Endothelial cell of umbilical vein (primary cell): ENCODE measurements around the gene ARHGAP15. TPM values are rescaled to one million over a fixed set of nuclear protein-coding genes. Genes with fewer than 3 reads are reported as not detected.

Source experiments
- BruUV-seq: library from RNA; stranded (reverse); fragments of 400-500 nt; replicated peaks from 2 replicates; lab custom pipeline; 2021; lab: Mats Ljungman, UMichigan
- CTCF ChIA-PET: fragments of 300-600, 350-600 bp; sonication (Branson Sonifier 250); formaldehyde crosslinking; loops from one replicate; lab custom pipeline; 2021; ENCODE audit warnings: antibody characterized with exemption, inconsistent platforms; lab: Charles Lee
- POLR2A ChIA-PET: fragments of 300-600, 350-600 bp; sonication (Branson Sonifier 250); formaldehyde crosslinking; loops from one replicate; lab custom pipeline; 2021; ENCODE audit warnings: antibody characterized with exemption, inconsistent platforms; lab: Charles Lee
- DNase-seq: peaks from one replicate; pipeline ENCODE4 v3.0.0-alpha.2; 2011; ENCODE audit warnings: low read depth, low spot score
- FAIRE-seq: peaks from 2 replicates; lab custom pipeline; 2011; peaks lifted over from hg19 to GRCh38; lab: Jason Lieb, UNC
- H2AFZ ChIP-seq: 2 replicates; pipeline ENCODE4 v1.6.0; 2012; ENCODE audit warnings: low read depth, low read length, control low read depth, inconsistent platforms
- H3K27ac ChIP-seq: 2 replicates; pipeline ENCODE4 v1.5.1; 2011; ENCODE audit warnings: low read depth, mild to moderate bottlenecking, control low read depth, low read length, moderate library complexity; ENCODE audit not compliant: insufficient read depth
- H3K27me3 ChIP-seq, 2 experiments: 2 replicates each; pipeline versions ENCODE4 v1.6.0 to v1.6.1; 2011; ENCODE audit warnings: low read length in 2 of 2, mixed read lengths in 1 of 2; ENCODE audit not compliant: control insufficient read depth in 2 of 2, insufficient read depth in 2 of 2
- H3K36me3 ChIP-seq, 2 experiments: 2 replicates in 1 of 2; 3 replicates in 1 of 2; pipeline ENCODE4 v1.5.1; 2011; ENCODE audit warnings: low read length in 2 of 2, mild to moderate bottlenecking in 1 of 2, moderate library complexity in 1 of 2; ENCODE audit not compliant: control insufficient read depth in 2 of 2, insufficient read depth in 2 of 2; ENCODE audit errors: extremely low read depth in 1 of 2
- H3K4me1 ChIP-seq: 3 replicates; pipeline ENCODE4 v1.5.1; 2011; ENCODE audit warnings: mild to moderate bottlenecking, low read length; ENCODE audit not compliant: control insufficient read depth, insufficient read depth; ENCODE audit errors: extremely low read depth
- H3K4me2 ChIP-seq: 2 replicates; pipeline ENCODE4 v1.6.1; 2011; ENCODE audit warnings: low read length, control low read depth, mixed read lengths; ENCODE audit not compliant: insufficient read depth
- H3K4me3 ChIP-seq, 3 experiments: fragments of 200-600 bp in 1 of 3; sonication (generic), shearing (Covaris generic) in 1 of 3; replicated peaks in 1 of 3; 2 replicates each; pipeline ENCODE4 v1.5.1; 2011 to 2016; ENCODE audit warnings: control low read depth in 3 of 3, low read length in 3 of 3, mild to moderate bottlenecking in 2 of 3, inconsistent platforms in 1 of 3, low read depth in 1 of 3, moderate library complexity in 1 of 3; ENCODE audit not compliant: insufficient read depth in 1 of 3
- H3K79me2 ChIP-seq: 2 replicates; pipeline ENCODE4 v1.6.0; 2012; ENCODE audit warnings: low read length, inconsistent platforms; ENCODE audit not compliant: control insufficient read depth, insufficient read depth
- H3K9ac ChIP-seq: replicated peaks from 2 replicates; pipeline ENCODE3; 2011; ENCODE audit warnings: low read length, control low read depth; ENCODE audit not compliant: insufficient read depth; ENCODE audit errors: extremely low read depth
- H3K9me1 ChIP-seq: replicated peaks from 3 replicates; pipeline ENCODE4 v1.6.0; 2011; ENCODE audit warnings: mild to moderate bottlenecking, low read length; ENCODE audit not compliant: control insufficient read depth, insufficient read depth; ENCODE audit errors: extremely low read depth
- H3K9me3 ChIP-seq: replicated peaks from 2 replicates; pipeline ENCODE4 v1.5.1; 2012; ENCODE audit warnings: low read length, inconsistent platforms; ENCODE audit not compliant: control insufficient read depth, insufficient read depth
- H4K20me1 ChIP-seq: replicated peaks from 2 replicates; pipeline ENCODE3; 2011; ENCODE audit warnings: mild to moderate bottlenecking, low read length; ENCODE audit not compliant: control insufficient read depth, insufficient read depth; ENCODE audit errors: extremely low read depth
- EZH2 ChIP-seq: IDR thresholded peaks from 2 replicates; pipeline ENCODE4 v1.6.1; 2012; ENCODE audit warnings: borderline replicate concordance, low read depth, mild to moderate bottlenecking, moderate library complexity, low read length, inconsistent platforms; ENCODE audit not compliant: severe bottlenecking
- FOS ChIP-seq: IDR thresholded peaks from 2 replicates; pipeline ENCODE4 v1.6.1; 2011; ENCODE audit warnings: mild to moderate bottlenecking, low read length, moderate library complexity, borderline replicate concordance; ENCODE audit not compliant: insufficient read depth
- GATA2 ChIP-seq: IDR thresholded peaks from 2 replicates; pipeline ENCODE4 v1.7.0; 2011; ENCODE audit warnings: low read depth, mild to moderate bottlenecking, moderate library complexity, mixed read lengths, low read length; ENCODE audit not compliant: insufficient read length, insufficient read depth
- JUN ChIP-seq: IDR thresholded peaks from 2 replicates; pipeline ENCODE4 v1.6.1; 2011; ENCODE audit warnings: borderline replicate concordance, low read depth; ENCODE audit not compliant: insufficient read length, insufficient read depth
- MYC ChIP-seq: IDR thresholded peaks from one replicate; pipeline ENCODE4 v1.6.1; 2011; ENCODE audit warnings: mild to moderate bottlenecking, low read depth, low read length
- POLR2A ChIP-seq: IDR thresholded peaks from 2 replicates; pipeline ENCODE4 v1.6.1; 2012; ENCODE audit warnings: low read depth, mild to moderate bottlenecking, control low read depth, low read length
- POLR2AphosphoS5 ChIP-seq: IDR thresholded peaks from 2 replicates; pipeline ENCODE4 v1.6.1; 2012; ENCODE audit warnings: low read depth, mild to moderate bottlenecking, control low read depth, low read length, moderate library complexity; ENCODE audit not compliant: insufficient read depth
- dilution Hi-C: fragments of 300-500 bp; cut with MboI; formaldehyde crosslinking; loops from one replicate; pipeline ENCODE4 v1.15.0; 2019; ENCODE audit warnings: low sequenced_read_pairs; ENCODE audit not compliant: extremely low pct_ligation_motif_present
- intact Hi-C: fragments of 100-400 bp; cut with micrococcal nuclease; formaldehyde crosslinking; loops from one replicate; pipeline ENCODE4 v1.10.0; 2022
- polyA plus RNA-seq, 4 experiments: library from polyadenylated mRNA; depleted of rRNA in 3 of 4; stranded (reverse) in 3 of 4; unstranded in 1 of 4; fragments of >200 nt; gene quantifications; 2 replicates each; pipeline versions ENCODE4 v1.2.1 to v1.2.3, GENCODE V29; 2011 to 2012; ENCODE audit warnings: missing spikeins in 1 of 4
- total RNA-seq: library from RNA; stranded (reverse); gene quantifications from 2 replicates; pipeline ENCODE4 v1.2.3, GENCODE V29; 2021
- TF ChIP-seq, protein P1 (sequence below): IDR thresholded peaks from 2 replicates; pipeline ENCODE4 v1.6.1; 2011; ENCODE audit not compliant: insufficient read depth, insufficient read length
- TF ChIP-seq, protein P2 (sequence below), 2 donors: IDR thresholded peaks; 1 replicate in 1 of 2; 2 replicates in 1 of 2; pipeline ENCODE4 v1.5.1; 2011; ENCODE audit warnings: low read length in 2 of 2, mild to moderate bottlenecking in 2 of 2, moderate library complexity in 2 of 2, control low read depth in 1 of 2, inconsistent platforms in 1 of 2, low read depth in 1 of 2; ENCODE audit not compliant: insufficient read depth in 1 of 2; ENCODE audit errors: extremely low read depth in 1 of 2

The ARHGAP15 gene
- total and polyA plus RNA-seq, 2 donors (not counting 3 experiments of a cell fraction or from before 2014, with no cell fraction given): not detected

DNA sequence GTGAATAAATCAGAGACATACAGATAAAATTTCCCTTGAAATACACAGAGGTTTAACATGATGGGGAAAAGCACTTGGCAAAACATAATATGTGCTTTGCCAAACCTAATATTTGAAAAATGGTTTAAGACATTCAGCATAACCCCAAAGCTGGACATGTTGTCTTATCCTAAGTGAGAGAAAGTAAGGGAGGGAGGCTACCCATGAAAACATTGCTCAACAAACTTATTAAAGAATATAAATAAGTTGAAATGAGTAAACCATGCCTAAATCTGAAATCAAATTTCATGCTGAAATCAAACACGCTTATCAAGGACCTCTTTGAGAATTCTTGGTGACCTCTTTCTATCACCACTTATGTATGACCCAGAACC is 81.2 kb downstream of the ARHGAP15 start:
- no TSS peak for BruUV-seq
- intact Hi-C loops: no loop called here
- no peaks in the 10 kb centered on the region for H3K9me1 ChIP-seq
- no peaks in the 10 kb centered on the region for H3K9me3 ChIP-seq
- H3K4me2 ChIP-seq: no peak overlapping the region
- no peak overlapping the region for H3K9ac ChIP-seq
- ChIA-PET POLR2A (no interaction called here), CTCF (interaction anchor here (1.0 kb wide), 1 partner anchor 132 kb away, joined by 3 read pairs; no protein-coding TSS in a partner anchor)
- DNase-seq (no peak), FAIRE-seq (no peak)
- no peak overlapping the region for H2AFZ ChIP-seq
- dilution Hi-C loops: no loop called here
- no peaks in the 10 kb centered on the region for H3K79me2 ChIP-seq
- H3K4me3 ChIP-seq: no peak overlapping the region
- TF ChIP-seq POLR2A (no peak), GATA2 (no peak), EZH2 (no peak), JUN (no peak), FOS (no peak), MYC (no peak), POLR2AphosphoS5 (no peak)
- TF ChIP-seq, protein P1, sequence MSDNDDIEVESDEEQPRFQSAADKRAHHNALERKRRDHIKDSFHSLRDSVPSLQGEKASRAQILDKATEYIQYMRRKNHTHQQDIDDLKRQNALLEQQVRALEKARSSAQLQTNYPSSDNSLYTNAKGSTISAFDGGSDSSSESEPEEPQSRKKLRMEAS: no peak
- TF ChIP-seq, protein P2, sequence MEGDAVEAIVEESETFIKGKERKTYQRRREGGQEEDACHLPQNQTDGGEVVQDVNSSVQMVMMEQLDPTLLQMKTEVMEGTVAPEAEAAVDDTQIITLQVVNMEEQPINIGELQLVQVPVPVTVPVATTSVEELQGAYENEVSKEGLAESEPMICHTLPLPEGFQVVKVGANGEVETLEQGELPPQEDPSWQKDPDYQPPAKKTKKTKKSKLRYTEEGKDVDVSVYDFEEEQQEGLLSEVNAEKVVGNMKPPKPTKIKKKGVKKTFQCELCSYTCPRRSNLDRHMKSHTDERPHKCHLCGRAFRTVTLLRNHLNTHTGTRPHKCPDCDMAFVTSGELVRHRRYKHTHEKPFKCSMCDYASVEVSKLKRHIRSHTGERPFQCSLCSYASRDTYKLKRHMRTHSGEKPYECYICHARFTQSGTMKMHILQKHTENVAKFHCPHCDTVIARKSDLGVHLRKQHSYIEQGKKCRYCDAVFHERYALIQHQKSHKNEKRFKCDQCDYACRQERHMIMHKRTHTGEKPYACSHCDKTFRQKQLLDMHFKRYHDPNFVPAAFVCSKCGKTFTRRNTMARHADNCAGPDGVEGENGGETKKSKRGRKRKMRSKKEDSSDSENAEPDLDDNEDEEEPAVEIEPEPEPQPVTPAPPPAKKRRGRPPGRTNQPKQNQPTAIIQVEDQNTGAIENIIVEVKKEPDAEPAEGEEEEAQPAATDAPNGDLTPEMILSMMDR (IDR thresholded peaks at IDR 0.05; ENCODE audit: extremely low read depth in 1 of 2, insufficient read depth in 1 of 2, low read depth in 1 of 2, low read length in 2 of 2): no peak
- no peak overlapping the region for H3K27ac ChIP-seq
- no peaks in the 10 kb centered on the region for H4K20me1 ChIP-seq
- no peaks in the 10 kb centered on the region for H3K4me1 ChIP-seq
- H3K27me3 ChIP-seq: no peaks in the 10 kb centered on the region
- H3K36me3 ChIP-seq: no peaks in the 10 kb centered on the region
